PC-9 (cell line): ENCODE data around the gene MTA3. TPM values are rescaled to one million over a fixed set of nuclear protein-coding genes. Genes with fewer than 3 reads are reported as not detected.

Experiments used
- BruUV-seq: library from RNA; stranded (reverse); fragments of 400-500 nt; replicated peaks from 2 replicates; lab custom pipeline; 2021; lab: Mats Ljungman, UMichigan
- CTCF ChIA-PET: fragments of 300-600 bp; sonication (Branson Sonifier 250); formaldehyde crosslinking; loops from one replicate; lab custom pipeline; 2022; ENCODE audit warnings: antibody characterized with exemption; lab: Charles Lee
- POLR2A ChIA-PET: fragments of 300-600 bp; sonication (Branson Sonifier 250); formaldehyde crosslinking; loops from one replicate; lab custom pipeline; 2022; ENCODE audit warnings: antibody characterized with exemption; ENCODE audit not compliant: unreplicated experiment; lab: Charles Lee
- DNase-seq, 2 experiments: peaks; one replicate each; pipeline versions ENCODE4 v3.0.0 to v3.0.0-alpha.2; 2015 to 2022; ENCODE audit warnings: mixed read lengths in 1 of 2
- H2AFZ ChIP-seq: fragments of 200-600 bp; sonication (generic); 2 replicates; pipeline ENCODE4 v1.8.1; 2017; ENCODE audit warnings: antibody characterized with exemption
- H3F3A ChIP-seq: fragments of 200-600 bp; sonication (generic); 2 replicates; pipeline ENCODE4 v1.8.1; 2017; ENCODE audit warnings: antibody characterized with exemption, mild to moderate bottlenecking, low read depth; ENCODE audit not compliant: insufficient read depth
- H3K27ac ChIP-seq: fragments of 200-600 bp; sonication (generic); 2 replicates; pipeline ENCODE4 v1.6.1; 2016; ENCODE audit warnings: mixed run types
- H3K27me3 ChIP-seq: fragments of 200-600 bp; sonication (generic); 2 replicates; pipeline ENCODE4 v1.6.1; 2016; ENCODE audit warnings: low read depth, mixed run types; ENCODE audit not compliant: insufficient read depth
- H3K36me3 ChIP-seq: fragments of 200-600 bp; sonication (generic); 2 replicates; pipeline ENCODE4 v1.6.1; 2016; ENCODE audit warnings: low read depth, mixed run types
- H3K4me1 ChIP-seq: fragments of 200-600 bp; sonication (generic); replicated peaks from 2 replicates; pipeline ENCODE4 v1.6.1; 2016; ENCODE audit warnings: mixed run types; ENCODE audit not compliant: insufficient read depth
- H3K4me2 ChIP-seq: fragments of 200-600 bp; sonication (generic); 2 replicates; pipeline ENCODE4 v1.6.1; 2017; ENCODE audit warnings: mixed run types
- H3K4me3 ChIP-seq: fragments of 200-600 bp; sonication (generic); 2 replicates; pipeline ENCODE4 v1.6.1; 2016; ENCODE audit warnings: mixed run types
- H3K79me2 ChIP-seq: fragments of 200-600 bp; sonication (generic); 2 replicates; pipeline ENCODE4 v1.6.1; 2017; ENCODE audit warnings: low read depth, mixed run types
- H3K9me2 ChIP-seq: fragments of 200-600 bp; sonication (generic); 2 replicates; pipeline ENCODE4 v1.8.1; 2017; ENCODE audit warnings: mild to moderate bottlenecking; ENCODE audit not compliant: insufficient read depth
- H3K9me3 ChIP-seq: fragments of 200-600 bp; sonication (generic); 2 replicates; pipeline ENCODE4 v1.8.1; 2016; ENCODE audit warnings: low read depth; ENCODE audit not compliant: insufficient read depth
- H4K20me1 ChIP-seq: fragments of 200-600 bp; sonication (generic); 2 replicates; pipeline ENCODE4 v1.8.1; 2017; ENCODE audit not compliant: insufficient read depth
- CTCF ChIP-seq: fragments of 200-600 bp; sonication (generic); conservative IDR thresholded peaks from 2 replicates; pipeline ENCODE4 v1.6.1; 2017; ENCODE audit warnings: mixed run types, antibody characterized with exemption, mild to moderate bottlenecking, moderate library complexity
- EZH2 ChIP-seq: fragments of 200-600 bp; sonication (generic); IDR thresholded peaks from 2 replicates; pipeline ENCODE4 v1.8.0; 2017; ENCODE audit warnings: antibody characterized with exemption, low read depth
- intact Hi-C: fragments of 100-400 bp; cut with micrococcal nuclease; formaldehyde crosslinking; loops from one replicate; pipeline ENCODE4 v1.10.0; 2022; ENCODE audit not compliant: unreplicated experiment
- total RNA-seq: library from RNA; stranded (reverse); gene quantifications from 2 replicates; pipeline ENCODE4 v1.2.3, GENCODE V29; 2021

MTA3 gene
- total RNA-seq, 1 experiment from 2014 or later = 89.8 TPM

DNA sequence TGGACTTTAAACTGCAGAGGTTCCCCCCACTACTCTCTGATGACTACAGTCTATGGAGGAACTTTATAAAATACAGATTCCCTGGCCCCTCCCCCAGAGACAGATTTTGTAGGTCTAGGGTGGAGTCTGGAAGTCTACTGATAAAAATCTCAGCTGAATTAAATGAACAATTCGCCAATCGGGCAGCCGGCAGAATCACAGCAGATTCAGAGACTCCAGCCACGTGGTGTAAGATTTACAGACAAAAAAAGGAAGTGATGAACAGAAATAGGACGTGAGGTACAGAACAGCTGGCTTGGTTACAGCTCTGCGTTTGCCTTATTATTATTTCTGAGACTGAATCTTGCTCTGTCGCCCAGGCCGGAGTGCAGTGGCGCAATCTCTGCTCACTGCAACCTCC is 21.4 kb upstream of the MTA3 start:
- Histone ChIP-seq H3K27me3 (no peaks in the 10 kb centered on the region), H3F3A (no peaks in the 10 kb centered on the region), H3K36me3 (no peaks in the 10 kb centered on the region), H3K79me2 (no peaks in the 10 kb centered on the region), H3K27ac (no peak overlapping the region), H3K4me3 (no peak overlapping the region), H3K9me2 (no peaks in the 10 kb centered on the region), H3K4me1 (peaks cover 14% of the 10 kb centered on the region; the same call in 1 of the 2 replicates), H2AFZ (no peak overlapping the region), H3K9me3 (no peaks in the 10 kb centered on the region), H4K20me1 (no peaks in the 10 kb centered on the region), H3K4me2 (no peak overlapping the region)
- intact Hi-C loops = no loop called here
- no peak for DNase-seq
- ChIA-PET POLR2A (no interaction called here), CTCF (no interaction called here)
- TF ChIP-seq EZH2 = no peak
- no peak for TF ChIP-seq CTCF
- BruUV-seq = no TSS peak

GRCh38 chr2:42547446-42548295 is 20.8 kb upstream of the MTA3 start:
- H2AFZ ChIP-seq = no peak overlapping the region
- H3K36me3 ChIP-seq = no peaks in the 10 kb centered on the region
- ChIA-PET CTCF (no interaction called here), POLR2A (no interaction called here)
- no peaks in the 10 kb centered on the region for H4K20me1 ChIP-seq
- no peak overlapping the region for H3K4me2 ChIP-seq
- H3K9me2 ChIP-seq = no peaks in the 10 kb centered on the region
- peaks cover 14% of the 10 kb centered on the region; the same call in 1 of the 2 replicates for H3K4me1 ChIP-seq
- TF ChIP-seq CTCF (no peak), EZH2 (no peak)
- no TSS peak for BruUV-seq
- intact Hi-C loops = no loop called here
- H3K4me3 ChIP-seq = no peak overlapping the region
- no peaks in the 10 kb centered on the region for H3K79me2 ChIP-seq
- H3K27ac ChIP-seq = no peak overlapping the region
- no peaks in the 10 kb centered on the region for H3F3A ChIP-seq
- H3K27me3 ChIP-seq = no peaks in the 10 kb centered on the region
- no peak for DNase-seq
- no peaks in the 10 kb centered on the region for H3K9me3 ChIP-seq

GRCh38 chr2:42550870-42551269 is 17.6 kb upstream of the MTA3 start:
- intact Hi-C loops = no loop called here
- Histone ChIP-seq H3K79me2 (no peaks in the 10 kb centered on the region), H3K4me2 (no peak overlapping the region), H3K9me3 (no peaks in the 10 kb centered on the region), H2AFZ (no peak overlapping the region), H3K4me3 (no peak overlapping the region), H3K27me3 (no peaks in the 10 kb centered on the region), H3F3A (no peaks in the 10 kb centered on the region), H3K9me2 (no peaks in the 10 kb centered on the region), H3K27ac (no peak overlapping the region), H3K4me1 (peaks cover 5% of the 10 kb centered on the region; the same call in 1 of the 2 replicates), H4K20me1 (no peaks in the 10 kb centered on the region), H3K36me3 (no peaks in the 10 kb centered on the region)
- DNase-seq = no peak
- ChIA-PET POLR2A (no interaction called here), CTCF (no interaction called here)
- TF ChIP-seq CTCF = no peak
- no peak for TF ChIP-seq EZH2
- no TSS peak for BruUV-seq
